Measurements from ENCODE around the gene UGDH. TPM values are rescaled to one million over a fixed set of nuclear protein-coding genes. Genes with fewer than 3 reads are reported as not detected.

Gene UGDH
- total and polyA plus RNA-seq, 2 of the 13 experiments (the other 11 are each of a cell fraction or from before 2014, with no cell fraction given) = 99.0 to 384 TPM

DNA sequence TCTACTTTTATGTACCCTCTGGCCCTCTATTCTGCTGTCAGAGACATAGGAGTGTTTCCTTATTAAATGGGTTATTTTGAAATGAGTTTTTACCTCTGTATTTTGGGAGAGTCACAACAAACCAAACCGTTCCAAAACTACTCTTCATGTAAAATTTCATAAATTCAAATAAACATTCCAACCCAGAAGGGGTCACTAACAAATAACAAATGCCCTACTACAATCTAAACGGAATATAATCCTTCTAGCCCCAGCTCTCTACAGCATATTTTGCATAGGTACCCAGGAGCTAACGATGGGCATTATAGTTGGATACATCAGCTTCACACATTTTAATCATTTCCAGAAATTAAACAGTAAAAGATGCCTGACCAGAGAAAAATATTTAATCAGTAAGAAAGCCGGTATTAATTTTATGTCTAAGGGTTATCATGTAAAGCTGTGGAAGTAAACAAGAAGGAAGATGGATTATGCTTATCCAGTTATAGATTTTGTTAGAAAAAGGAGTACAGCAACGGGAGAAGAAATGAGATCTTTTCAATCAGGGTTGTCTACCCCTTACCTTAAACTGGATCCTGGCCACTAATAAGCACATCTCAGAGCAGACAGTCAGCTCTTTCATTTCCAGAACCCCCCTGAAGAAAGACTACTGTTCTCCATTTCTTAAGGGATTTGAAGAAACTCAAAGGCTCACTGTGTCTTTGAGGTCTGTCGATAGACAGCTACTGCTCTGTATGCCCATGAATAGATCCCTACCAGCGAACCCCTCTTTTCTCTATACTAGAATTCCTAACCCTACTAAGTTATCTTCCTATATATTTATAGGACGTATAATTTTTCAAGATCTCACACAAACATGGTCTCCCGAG lies 1.2 kb downstream of the UGDH start:
- TF ChIP-seq HDAC6 (IDR thresholded peaks at IDR 0.05; ENCODE audit: low read depth, low read length) (peak; percentile 79; the same call in 1 of the 2 replicates), RBFOX2 (IDR thresholded peaks at IDR 0.05; ENCODE audit: low read depth, low read length) (peak; percentile 16; the same call in 1 of the 2 replicates), SIN3A (IDR thresholded peaks at IDR 0.05; ENCODE audit: borderline replicate concordance, low read depth, low read length) (0 out of 2 replicates have a peak, but pooled peaks have one; percentile 5), AFF4 (CRISPR knock-in tag; IDR thresholded peaks at IDR 0.05) (0 out of 2 replicates have a peak, but pooled peaks have one; percentile 23), ZFX (CRISPR knock-in tag; IDR thresholded peaks at IDR 0.05; ENCODE audit: low read depth) (no peak), RAD21 (CRISPR knock-in tag; IDR thresholded peaks at IDR 0.05) (peak; percentile 15; the same call in 1 of the 2 replicates), SAFB2 (CRISPR knock-in tag; IDR thresholded peaks at IDR 0.05; ENCODE audit: borderline replicate concordance, low read depth) (no peak)
- no peak for ATAC-seq
- in situ Hi-C loops (cut with HindIII; ENCODE audit: extremely low pct_ligation_motif_present, low pct_unique_long_range_greater_than_20kb) = loop anchor here (5.0 kb wide), 1 partner anchor 111 kb away; the partner anchor contains the start of gene SMIM14

More for the DNA sequence above, 1.2 kb downstream of the UGDH start:
- H3K27me3 ChIP-seq (ENCODE audit: control insufficient read depth in 1 of 2, insufficient read depth in 2 of 2, low read length in 2 of 2) = peaks cover 0 to 4% of the 10 kb centered on the region in 2 experiments; a peak in 1 of 5 replicates
- ChIA-PET CTCF (ENCODE audit: low intra/inter-chr PET ratio, low total read pairs) (no interaction called here), POLR2A (interaction anchor here (1.2 to 4.0 kb wide), 7 partner anchors 11 to 452 kb away, joined by 4 to 30 read pairs (median 6); partner anchors contain the start of gene SMIM14)
- H3K4me2 ChIP-seq (ENCODE audit: low read depth, low read length) = peak overlapping the region; percentile 62
- peaks cover 10% of the 10 kb centered on the region for H3K9me3 ChIP-seq (ENCODE audit: low read length)
- FAIRE-seq (no peak), DNase-seq (ENCODE audit: low spot score) (no peak)
- peak overlapping the region; percentile 94 for H3K27ac ChIP-seq (ENCODE audit: extremely low read length, insufficient read depth, low read length)
- H3K4me3 ChIP-seq (replicated peaks in 1 of 3; ENCODE audit: insufficient read depth in 1 of 3, low read depth in 2 of 3, low read length in 3 of 3) = peak overlapping the region; percentile 95 to 96 (median 96)
- peaks cover 2 to 5% of the 10 kb centered on the region in 2 experiments; a peak in 1 of 5 replicates for H3K36me3 ChIP-seq (replicated peaks in 1 of 2; ENCODE audit: control insufficient read depth in 1 of 2, insufficient read depth in 2 of 2, low read length in 2 of 2)
- intact Hi-C loops (cut with micrococcal nuclease; ENCODE audit: unreplicated experiment) = loop anchor here (2.0 kb wide), 2 partner anchors 113 to 171 kb away; partner anchors contain the start of gene SMIM14
- peaks cover 45% of the 10 kb centered on the region for H4K20me1 ChIP-seq (ENCODE audit: insufficient read depth, low read length)
- no peak overlapping the region for H2AFZ ChIP-seq (ENCODE audit: low read length)
- BruUV-seq (replicated peaks) = no TSS peak
- WGBS (ENCODE audit: low lambda C conversion rate) = under 1% methylated on average over 9 of the region's 9 CpGs
- peaks cover 83% of the 10 kb centered on the region for H3K79me2 ChIP-seq (ENCODE audit: insufficient read depth, low read length)
- peaks cover 37% of the 10 kb centered on the region for H3K4me1 ChIP-seq (ENCODE audit: insufficient read depth, low read length)
- H3K9ac ChIP-seq (ENCODE audit: insufficient read depth, low read depth, low read length) = peak overlapping the region; percentile 99
